Activated T-cell treated with anti-CD3 and anti-CD28 coated beads for 1 hour (primary cell): Measurements from ENCODE around the gene WDR70.
"Not testable (repeated sequence)": the region's sequence is repeated elsewhere in the genome, so short reads cannot be mapped to it uniquely, and the experiment has no call there.

ENCODE experiments used
- DNase-seq: peaks from one replicate; pipeline ENCODE4 v3.0.0-alpha.2; 2020; ENCODE audit warnings: low read depth

The WDR70 gene

GRCh38 chr5:37769108-37769507 lies 390.0 kb downstream of the WDR70 start:
- no peak for DNase-seq

- no peak for DNase-seq
Observed at GRCh38 chr5:37769840-37770239, 390.7 kb downstream of the WDR70 start.

GRCh38 chr5:37770786-37771185 lies 391.7 kb downstream of the WDR70 start:
- DNase-seq = no peak

- no peak for DNase-seq
Observed at GRCh38 chr5:37771203-37771611, 392.1 kb downstream of the WDR70 start.

- DNase-seq = no peak
Observed at GRCh38 chr5:37771731-37772130, 392.6 kb downstream of the WDR70 start.

GRCh38 chr5:37772255-37772654 lies 393.1 kb downstream of the WDR70 start:
- DNase-seq = no peak

- no peak for DNase-seq
Observed at GRCh38 chr5:37773809-37774208, 394.7 kb downstream of the WDR70 start.

GRCh38 chr5:37774912-37775483 lies 395.9 kb downstream of the WDR70 start:
- DNase-seq = no peak

GRCh38 chr5:37776826-37777225 lies 397.7 kb downstream of the WDR70 start:
- DNase-seq = no peak

GRCh38 chr5:37777432-37778130 lies 398.5 kb downstream of the WDR70 start:
- DNase-seq = no peak

- DNase-seq = not testable (repeated sequence)
Observed at GRCh38 chr5:37781409-37781808, 402.3 kb downstream of the WDR70 start.

GRCh38 chr5:37786416-37786815 lies 407.3 kb downstream of the WDR70 start:
- no peak for DNase-seq

- no peak for DNase-seq
Observed at GRCh38 chr5:37786862-37787519, 407.9 kb downstream of the WDR70 start.

- no peak for DNase-seq
Observed at GRCh38 chr5:37787742-37788141, 408.6 kb downstream of the WDR70 start.

- no peak for DNase-seq
Observed at GRCh38 chr5:37789991-37790390, 410.9 kb downstream of the WDR70 start.

GRCh38 chr5:37791321-37791720 lies 412.2 kb downstream of the WDR70 start:
- DNase-seq = no peak

- DNase-seq = no peak
Observed at GRCh38 chr5:37792975-37793631, 414.0 kb downstream of the WDR70 start.

GRCh38 chr5:37795292-37795691 lies 416.2 kb downstream of the WDR70 start:
- DNase-seq = not testable (repeated sequence)

GRCh38 chr5:37796435-37796834 lies 417.3 kb downstream of the WDR70 start:
- not testable (repeated sequence) for DNase-seq

- DNase-seq = no peak
Observed at GRCh38 chr5:37799865-37800421, 420.8 kb downstream of the WDR70 start.

- DNase-seq = no peak
Observed at GRCh38 chr5:37801521-37801920, 422.4 kb downstream of the WDR70 start.
